Liver (tissue), 9 donors: ENCODE results near the gene TPST1. TPM values are rescaled to one million over a fixed set of nuclear protein-coding genes. Genes with fewer than 3 reads are reported as not detected.
"Not testable (repeated sequence)": the region's sequence is repeated elsewhere in the genome, so short reads cannot be mapped to it uniquely, and the experiment has no call there.

Experiments
- DNase-seq: peaks from one replicate; pipeline ENCODE4 v3.0.0-alpha.2; 2017; ENCODE audit warnings: low spot score
- H3K27ac ChIP-seq, 2 donors: one replicate each; pipeline ENCODE4 v1.7.0; 2013; ENCODE audit warnings: inconsistent platforms in 2 of 2, low read length in 2 of 2, control low read depth in 1 of 2, low read depth in 1 of 2, mild to moderate bottlenecking in 1 of 2
- H3K27me3 ChIP-seq, 4 donors: one replicate each; pipeline versions ENCODE4 v1.6.1 to v1.7.0; 2013; ENCODE audit warnings: low read length in 3 of 4, inconsistent platforms in 1 of 4, mild to moderate bottlenecking in 1 of 4, moderate library complexity in 1 of 4; ENCODE audit not compliant: control insufficient read depth in 4 of 4, insufficient read depth in 4 of 4
- H3K36me3 ChIP-seq, 4 donors: one replicate each; pipeline versions ENCODE4 v1.6.1 to v1.7.0; 2013; ENCODE audit warnings: low read length in 3 of 4, mild to moderate bottlenecking in 3 of 4, low read depth in 1 of 4, moderate library complexity in 1 of 4; ENCODE audit not compliant: control insufficient read depth in 4 of 4, insufficient read depth in 3 of 4
- H3K4me1 ChIP-seq, 4 donors: one replicate each; pipeline versions ENCODE4 v1.6.1 to v1.7.0; 2013; ENCODE audit warnings: low read length in 3 of 4, mild to moderate bottlenecking in 3 of 4, moderate library complexity in 1 of 4; ENCODE audit not compliant: control insufficient read depth in 4 of 4, insufficient read depth in 4 of 4
- H3K4me3 ChIP-seq, 3 donors: one replicate each; pipeline versions ENCODE4 v1.6.1 to v1.7.0; 2013; ENCODE audit warnings: low read length in 3 of 3, control low read depth in 1 of 3, low read depth in 1 of 3, mild to moderate bottlenecking in 1 of 3
- H3K9ac ChIP-seq, 2 donors: one replicate each; pipeline ENCODE4 v1.7.0; 2013; ENCODE audit warnings: low read length in 2 of 2, mild to moderate bottlenecking in 2 of 2, moderate library complexity in 2 of 2, control low read depth in 1 of 2, low read depth in 1 of 2
- H3K9me3 ChIP-seq, 4 donors: one replicate each; pipeline versions ENCODE4 v1.6.1 to v1.7.0; 2013; ENCODE audit warnings: low read length in 3 of 4; ENCODE audit not compliant: control insufficient read depth in 4 of 4
- ATF3 ChIP-seq: IDR thresholded peaks from 2 replicates; pipeline ENCODE4 v1.6.1; 2016; ENCODE audit warnings: antibody characterized with exemption
- CTCF ChIP-seq: fragments of 150-350 bp; IDR thresholded peaks from 2 replicates; pipeline ENCODE4 v1.5.1; 2017; ENCODE audit warnings: improper control_type of control experiment, low read depth, low read length; ENCODE audit not compliant: missing input control
- EGR1 ChIP-seq, 2 donors: IDR thresholded peaks; 2 replicates each; pipeline ENCODE4 v1.6.1; 2016 to 2018; ENCODE audit warnings: antibody characterized with exemption in 2 of 2, low read depth in 2 of 2
- FOXA1 ChIP-seq: IDR thresholded peaks from 2 replicates; pipeline ENCODE4 v1.6.1; 2016; ENCODE audit warnings: antibody characterized with exemption
- FOXA2 ChIP-seq: IDR thresholded peaks from 2 replicates; pipeline ENCODE4 v1.6.1; 2016; ENCODE audit warnings: antibody characterized with exemption
- GABPA ChIP-seq, 2 donors: IDR thresholded peaks in 1 of 2; conservative IDR thresholded peaks in 1 of 2; 2 replicates each; pipeline ENCODE4 v1.6.1; 2016; ENCODE audit warnings: antibody characterized with exemption in 2 of 2, mild to moderate bottlenecking in 1 of 2, moderate library complexity in 1 of 2
- HNF4A ChIP-seq, 2 donors: conservative IDR thresholded peaks; 2 replicates each; pipeline ENCODE4 v1.6.1; 2016; ENCODE audit warnings: antibody characterized with exemption in 2 of 2, mild to moderate bottlenecking in 2 of 2
- HNF4G ChIP-seq: IDR thresholded peaks from 2 replicates; pipeline ENCODE4 v1.6.1; 2016; ENCODE audit warnings: antibody characterized with exemption
- JUND ChIP-seq, 2 donors: IDR thresholded peaks; 2 replicates each; pipeline ENCODE4 v1.6.1; 2016; ENCODE audit warnings: antibody characterized with exemption in 2 of 2
- MAX ChIP-seq: IDR thresholded peaks from 2 replicates; pipeline ENCODE4 v1.6.1; 2016; ENCODE audit warnings: antibody characterized with exemption
- NR2F2 ChIP-seq: IDR thresholded peaks from 2 replicates; pipeline ENCODE4 v1.6.1; 2016; ENCODE audit warnings: antibody characterized with exemption
- RAD21 ChIP-seq, 2 donors: IDR thresholded peaks; 2 replicates each; pipeline ENCODE4 v1.6.1; 2016; ENCODE audit warnings: antibody characterized with exemption in 2 of 2, mild to moderate bottlenecking in 2 of 2
- REST ChIP-seq: IDR thresholded peaks from 2 replicates; pipeline ENCODE4 v1.6.1; 2016; ENCODE audit warnings: antibody characterized with exemption, mild to moderate bottlenecking
- RXRA ChIP-seq, 2 donors: IDR thresholded peaks; 2 replicates each; pipeline ENCODE4 v1.6.1; 2017 to 2018; ENCODE audit warnings: antibody characterized with exemption in 2 of 2, mild to moderate bottlenecking in 1 of 2
- SP1 ChIP-seq: IDR thresholded peaks from 2 replicates; pipeline ENCODE4 v1.6.1; 2018; ENCODE audit warnings: antibody characterized with exemption, mild to moderate bottlenecking
- TAF1 ChIP-seq: conservative IDR thresholded peaks from 2 replicates; pipeline ENCODE4 v1.6.1; 2016; ENCODE audit warnings: antibody characterized with exemption, mild to moderate bottlenecking
- YY1 ChIP-seq: IDR thresholded peaks from 2 replicates; pipeline ENCODE4 v1.6.1; 2016; ENCODE audit warnings: antibody characterized with exemption, mild to moderate bottlenecking
- ZBTB33 ChIP-seq: IDR thresholded peaks from 2 replicates; pipeline ENCODE4 v1.6.1; 2016; ENCODE audit warnings: antibody characterized with exemption
- WGBS: extraction: QIAGEN DNeasy Blood & Tissue Kit; methylation state at CpG from one replicate; pipeline ENCODE4 v1.1.7; 2013; 5-methylcytosine and 5-hydroxymethylcytosine counted together
- polyA plus RNA-seq, 2 donors: library from polyadenylated mRNA; stranded (reverse) in 1 of 2; unstranded in 1 of 2; fragments of 200-250 nt in 1 of 2; fragments of >200 nt in 1 of 2; fragmentation: Nextera tagmentation in 1 of 2; extraction: Ambion mirVana in 1 of 2; gene quantifications; one replicate each; pipeline versions ENCODE4 v1.2.1 to v1.2.3, GENCODE V29; 2013 to 2015
- total RNA-seq, 2 donors: library from RNA; depleted of rRNA; stranded (reverse); fragments of >200 nt; gene quantifications; one replicate each; pipeline ENCODE4 v1.2.3, GENCODE V29; 2014
- donor health status: healthy.
- donor health status: healthy.
- donor health status: healthy.
- donor health status: healthy.
- donor health status: healthy.

Gene TPST1
- total and polyA plus RNA-seq, 4 donors, result 23.8 to 62.5 (median 25.7) TPM

- no peak for DNase-seq
- no peaks in the 10 kb centered on the region for H3K4me1 ChIP-seq
- H3K9ac ChIP-seq, result no peak overlapping the region
- H3K9me3 ChIP-seq, result no peaks in the 10 kb centered on the region
- TF ChIP-seq REST (no peak), CTCF (no peak), FOXA1 (no peak), EGR1 (IDR thresholded peaks at IDR 0.05; ENCODE audit: low read depth in 2 of 2) (no peak), SP1 (no peak), NR2F2 (no peak), JUND (IDR thresholded peaks at IDR 0.05) (no peak), YY1 (no peak), GABPA (IDR thresholded peaks at IDR 0.05 in 1 of 2, conservative IDR thresholded peaks at IDR 0.05 in 1 of 2) (no peak), ATF3 (no peak), HNF4A (conservative IDR thresholded peaks at IDR 0.05) (no peak), MAX (no peak), TAF1 (no peak), FOXA2 (no peak), HNF4G (no peak), RAD21 (IDR thresholded peaks at IDR 0.05) (no peak), RXRA (IDR thresholded peaks at IDR 0.05) (no peak), ZBTB33 (no peak)
- 98% methylated on average over 5 of the region's 5 CpGs for WGBS
- no peaks in the 10 kb centered on the region for H3K27me3 ChIP-seq
- H3K4me3 ChIP-seq, result no peak overlapping the region
- H3K36me3 ChIP-seq, result peaks cover 2 to 13% (median 5%) of the 10 kb centered on the region in 4 donors
- H3K27ac ChIP-seq, result no peak overlapping the region
These were observed 175.2 kb downstream of the TPST1 start for GRCh38 chr7:66380272-66380888.

GRCh38 chr7:66382182-66382923 is 177.2 kb downstream of the TPST1 start:
- DNase-seq, H3K4me1 ChIP-seq, H3K27me3 ChIP-seq, H3K4me3 ChIP-seq, H3K9ac ChIP-seq, H3K27ac ChIP-seq, H3K9me3 ChIP-seq: not testable (repeated sequence)
- WGBS, result 93% methylated on average over 8 of the region's 8 CpGs
- H3K36me3 ChIP-seq, result peaks cover 2 to 11% (median 5%) of the 10 kb centered on the region in 4 donors

- H3K4me3 ChIP-seq, H3K36me3 ChIP-seq, H3K27ac ChIP-seq, H3K27me3 ChIP-seq, H3K9me3 ChIP-seq, H3K4me1 ChIP-seq, DNase-seq, H3K9ac ChIP-seq: not testable (repeated sequence)
- WGBS, result 69% methylated on average over 5 of the region's 5 CpGs
These were observed 180.2 kb downstream of the TPST1 start for GRCh38 chr7:66385191-66385905.
